Heart left ventricle (tissue), 13 donors: ENCODE data around the gene ANGPTL4.

ENCODE experiments used
- POLR2A ChIP-seq, 2 donors: fragments of 450-650 bp; IDR thresholded peaks; one replicate each; pipeline ENCODE4 v1.6.1; 2017; ENCODE audit warnings: antibody characterized with exemption in 2 of 2, mild to moderate bottlenecking in 2 of 2, moderate library complexity in 2 of 2
- TF ChIP-seq, protein P1 (sequence below), 12 donors: fragments of 200-600 bp; sonication (generic) in 4 of 12; IDR thresholded peaks; one replicate each; pipeline versions ENCODE4 v1.5.0 to v1.8.0; 2018 to 2022; ENCODE audit warnings: antibody characterized with exemption in 12 of 12, mild to moderate bottlenecking in 5 of 12
- donor health status: ischemic (EF 13 %, LVEDD 7.1; RV severe dilation, severe dysfunction).
- donor health status: DM: no; HTN: yes; CAD: no.
- donor health status: DM: no; HTN: no; CAD: no.
- donor health status: ischemic (EF 25% LVEDD 6.9; RV normal size, moderate dysfunction).
- donor health status: ischemic (EF 25% LVEDD 5.7; RV mildly dilated, moderate dysfunction).
- donor health status: ischemic (EF 35%, LVEDD 5.7; RV mildly dilated, moderate dysfunction).
- donor health status: nonischemic (EF 11% LVEDD 7.7; RV severe dilation, severe dysfunction).
- donor health status: DM: yes; HTN: yes; CAD: no.
- donor health status: PGD.
- donor health status: ischemic (EF 29% LVEDD 5.4; RV normal size, mild dysfunction).
- donor health status: nonischemic (EF 23%, LVEDD 6.1; RV moderate dilation, normal function).

DNA sequence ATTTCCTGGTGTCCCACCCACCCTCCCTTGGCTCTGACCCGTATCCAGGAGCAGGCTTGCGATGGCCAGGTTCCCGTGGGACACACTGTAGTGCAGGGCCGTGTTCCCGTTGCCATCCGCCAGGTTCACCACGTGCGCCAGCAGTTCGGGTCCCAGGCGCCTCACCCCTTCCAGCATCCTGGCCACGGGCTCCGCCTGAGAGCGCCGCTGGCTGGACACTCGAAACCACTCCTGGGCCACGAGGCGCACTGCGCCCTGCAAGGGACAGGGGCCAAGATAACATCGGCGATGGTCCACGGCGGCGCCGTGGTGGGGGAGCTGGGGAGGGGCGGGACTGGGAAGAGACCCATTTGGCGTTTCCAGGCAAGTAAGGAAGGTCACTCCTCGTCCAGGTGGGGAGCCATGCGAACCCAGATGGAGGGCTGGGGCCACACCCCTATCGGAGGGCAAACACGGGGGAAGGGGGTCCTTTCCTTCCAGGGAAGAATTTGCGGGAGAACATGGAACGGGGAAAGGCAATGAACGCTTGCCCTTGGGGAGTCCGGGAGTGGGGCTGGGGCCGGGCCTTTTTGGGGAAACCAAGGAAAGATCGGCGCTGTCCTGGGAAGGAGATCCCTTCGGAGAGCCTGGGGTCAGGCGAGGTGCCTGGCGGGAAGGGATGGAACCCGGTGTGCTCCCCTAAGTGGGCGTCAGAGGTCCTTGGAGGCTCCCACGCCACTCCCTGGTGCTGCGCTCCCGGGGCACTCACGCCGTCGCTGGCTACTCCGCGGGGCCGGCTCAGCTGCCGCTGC lies 30.8 kb upstream of the ANGPTL4 start:
- TF ChIP-seq, protein P1, sequence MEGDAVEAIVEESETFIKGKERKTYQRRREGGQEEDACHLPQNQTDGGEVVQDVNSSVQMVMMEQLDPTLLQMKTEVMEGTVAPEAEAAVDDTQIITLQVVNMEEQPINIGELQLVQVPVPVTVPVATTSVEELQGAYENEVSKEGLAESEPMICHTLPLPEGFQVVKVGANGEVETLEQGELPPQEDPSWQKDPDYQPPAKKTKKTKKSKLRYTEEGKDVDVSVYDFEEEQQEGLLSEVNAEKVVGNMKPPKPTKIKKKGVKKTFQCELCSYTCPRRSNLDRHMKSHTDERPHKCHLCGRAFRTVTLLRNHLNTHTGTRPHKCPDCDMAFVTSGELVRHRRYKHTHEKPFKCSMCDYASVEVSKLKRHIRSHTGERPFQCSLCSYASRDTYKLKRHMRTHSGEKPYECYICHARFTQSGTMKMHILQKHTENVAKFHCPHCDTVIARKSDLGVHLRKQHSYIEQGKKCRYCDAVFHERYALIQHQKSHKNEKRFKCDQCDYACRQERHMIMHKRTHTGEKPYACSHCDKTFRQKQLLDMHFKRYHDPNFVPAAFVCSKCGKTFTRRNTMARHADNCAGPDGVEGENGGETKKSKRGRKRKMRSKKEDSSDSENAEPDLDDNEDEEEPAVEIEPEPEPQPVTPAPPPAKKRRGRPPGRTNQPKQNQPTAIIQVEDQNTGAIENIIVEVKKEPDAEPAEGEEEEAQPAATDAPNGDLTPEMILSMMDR (IDR thresholded peaks at IDR 0.05), result no peak
- no peak for TF ChIP-seq POLR2A (IDR thresholded peaks at IDR 0.05)
